ENCODE results near the gene SCRT2.
"Not testable (repeated sequence)": the region's sequence is repeated elsewhere in the genome, so short reads cannot be mapped to it uniquely, and the experiment has no call there.

The SCRT2 gene

DNA sequence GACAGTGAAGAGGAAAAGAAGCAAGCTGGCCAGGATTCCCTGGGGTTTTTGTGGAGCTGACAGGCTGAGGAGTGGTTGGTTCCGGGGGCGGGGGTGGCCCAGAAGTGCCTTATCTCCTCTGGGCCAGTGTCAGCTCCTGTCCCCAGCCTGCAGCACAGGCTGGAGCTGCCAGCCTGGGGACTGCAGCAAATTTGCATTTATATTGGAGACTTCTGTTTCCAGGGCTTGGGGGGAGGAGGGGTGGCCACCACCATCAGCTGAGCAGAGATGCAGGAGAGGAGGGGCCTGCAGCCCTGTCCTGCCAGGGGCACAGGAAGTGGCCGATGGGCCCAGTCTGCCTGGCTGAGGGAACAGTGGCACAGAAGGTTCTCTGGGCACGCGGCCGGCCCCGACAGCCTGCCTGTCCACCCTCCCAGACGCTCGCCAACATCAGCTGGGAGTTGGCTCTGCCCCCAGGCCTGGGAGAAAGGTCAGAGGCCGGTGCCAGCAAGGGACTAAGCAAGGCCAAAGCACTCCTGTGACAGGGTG is 24.3 kb upstream of the SCRT2 start:
- DNase-seq: no peak

DNA sequence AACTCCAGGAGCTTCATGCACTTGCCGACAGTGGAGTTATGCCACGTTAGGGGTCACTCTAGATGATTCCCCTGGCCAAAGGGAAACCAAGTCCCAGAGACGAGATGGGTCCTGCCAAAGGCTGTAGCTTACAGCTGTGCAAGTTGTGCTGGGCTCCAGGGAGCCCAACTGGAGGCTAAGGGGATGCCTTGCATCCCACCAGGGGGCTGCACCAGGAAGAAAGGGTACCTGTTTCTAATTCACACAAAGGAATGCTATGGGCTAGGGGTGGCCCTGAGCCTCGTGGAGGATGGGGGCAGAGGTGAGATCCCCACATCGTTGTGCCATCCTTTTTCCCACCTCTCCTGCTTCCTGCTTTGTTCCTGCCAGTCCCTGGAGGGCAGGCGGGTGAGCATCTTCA is 23.7 kb upstream of the SCRT2 start:
- no peak for DNase-seq

DNA sequence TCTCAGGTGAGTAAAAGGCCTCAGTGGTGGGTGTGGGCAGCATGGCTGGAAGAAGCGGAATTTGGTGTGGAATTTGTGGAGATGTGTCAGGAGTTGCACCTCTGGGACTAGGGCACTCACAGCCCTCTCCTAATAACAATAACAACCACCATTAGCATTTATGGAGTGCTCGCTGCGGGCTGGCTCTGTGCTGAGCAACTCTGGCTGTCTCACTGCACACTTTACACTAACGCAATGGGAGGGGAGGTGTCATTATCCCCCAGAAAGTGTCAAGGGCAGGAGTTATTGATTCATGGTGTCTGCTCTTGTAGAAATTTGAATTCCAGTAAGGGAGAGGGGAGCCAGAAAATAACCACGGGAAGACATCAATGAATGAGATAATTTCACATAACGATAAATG is 22.7 kb upstream of the SCRT2 start:
- DNase-seq: no peak

DNA sequence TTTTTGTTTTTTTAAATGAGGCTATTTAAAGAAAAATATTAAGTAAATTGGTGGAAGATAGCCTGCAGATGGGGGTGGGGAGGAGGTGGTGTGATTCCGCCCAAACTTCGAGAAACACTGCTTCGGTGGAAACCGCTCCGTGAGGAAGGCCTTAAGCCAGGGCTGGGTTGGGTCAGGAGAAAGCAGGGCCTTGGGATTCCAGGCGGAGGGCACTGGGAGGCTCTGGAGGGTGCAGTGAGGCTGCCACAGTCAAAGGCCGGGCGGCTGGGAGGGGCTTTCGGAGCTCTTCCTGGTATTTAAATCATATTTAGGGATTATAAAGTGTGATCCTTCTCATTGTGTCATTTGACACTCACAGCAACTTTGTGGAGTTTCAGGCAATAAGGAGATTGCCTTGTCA is 22.2 kb upstream of the SCRT2 start:
- DNase-seq: no peak

DNA sequence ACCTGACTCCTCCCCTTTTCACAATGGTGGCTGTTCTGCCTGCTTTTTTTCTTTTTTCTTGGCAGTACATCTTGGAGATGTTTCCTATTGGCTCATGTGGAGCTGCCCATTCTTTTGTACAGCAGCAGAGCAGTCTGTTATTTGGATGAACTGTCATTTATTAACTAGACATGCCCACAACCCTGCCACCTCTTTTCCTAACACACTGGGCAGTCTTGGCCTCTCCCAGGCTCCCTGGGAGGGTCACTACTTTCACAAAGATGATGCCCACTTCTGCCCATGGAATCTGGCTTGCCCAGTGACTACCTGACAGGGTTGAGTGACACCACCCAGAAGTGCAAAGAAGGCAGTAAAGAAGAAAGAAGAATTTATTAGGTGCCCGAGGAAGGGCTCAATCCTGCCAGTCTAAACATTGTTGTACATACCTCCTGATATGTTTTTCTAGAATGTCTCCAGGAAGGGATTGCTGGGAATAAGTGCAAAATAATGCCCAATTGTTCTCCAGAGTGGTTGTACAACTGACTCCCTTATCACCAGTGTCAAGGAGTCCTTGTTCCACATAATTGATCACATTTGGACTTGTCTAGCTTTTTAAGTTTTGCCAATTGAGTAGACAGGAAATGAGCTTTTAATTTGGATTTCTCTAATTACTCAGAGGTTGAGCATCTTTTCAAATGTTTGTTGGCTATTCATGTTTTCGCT is 19.7 kb upstream of the SCRT2 start:
- DNase-seq: no peak

DNA sequence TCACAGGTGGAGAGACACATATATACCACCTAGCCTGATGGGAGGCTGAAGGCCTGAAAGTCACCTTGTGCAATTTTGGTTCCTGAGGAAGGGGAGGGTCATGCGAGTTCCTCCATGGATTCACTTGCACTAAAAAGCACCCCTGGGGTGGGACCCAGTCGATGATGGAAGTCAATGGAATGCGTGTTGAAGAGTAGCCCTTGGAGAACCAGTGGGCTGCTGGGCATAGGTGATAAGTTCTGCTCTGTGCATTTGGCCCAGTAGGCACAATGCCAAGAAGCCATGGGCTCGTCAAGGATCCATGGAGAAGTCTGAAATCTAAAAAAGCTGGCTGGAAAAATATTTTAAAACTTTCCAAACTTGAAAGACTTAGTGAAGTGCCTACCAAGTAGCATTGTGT is 18.9 kb upstream of the SCRT2 start:
- DNase-seq: no peak

DNA sequence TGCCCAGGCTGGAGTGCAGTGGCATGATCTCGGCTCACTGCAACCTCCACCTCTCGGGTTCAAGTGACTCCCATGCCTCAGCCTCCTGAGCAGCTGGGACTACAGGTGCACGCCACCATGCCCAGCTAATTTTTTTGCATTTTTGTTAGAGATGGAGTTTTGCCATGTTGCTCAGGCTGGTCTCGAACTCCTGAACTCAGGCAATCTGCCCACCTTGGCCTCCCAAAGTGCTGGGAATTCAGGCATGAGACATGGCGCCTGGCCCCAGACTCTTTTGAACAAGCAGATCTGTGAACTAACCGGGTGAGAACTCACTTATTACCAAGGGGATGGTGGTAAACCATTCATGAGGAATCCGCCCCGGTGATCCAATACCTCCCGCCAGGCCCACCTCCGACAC is 18.2 kb upstream of the SCRT2 start:
- DNase-seq: not testable (repeated sequence)

DNA sequence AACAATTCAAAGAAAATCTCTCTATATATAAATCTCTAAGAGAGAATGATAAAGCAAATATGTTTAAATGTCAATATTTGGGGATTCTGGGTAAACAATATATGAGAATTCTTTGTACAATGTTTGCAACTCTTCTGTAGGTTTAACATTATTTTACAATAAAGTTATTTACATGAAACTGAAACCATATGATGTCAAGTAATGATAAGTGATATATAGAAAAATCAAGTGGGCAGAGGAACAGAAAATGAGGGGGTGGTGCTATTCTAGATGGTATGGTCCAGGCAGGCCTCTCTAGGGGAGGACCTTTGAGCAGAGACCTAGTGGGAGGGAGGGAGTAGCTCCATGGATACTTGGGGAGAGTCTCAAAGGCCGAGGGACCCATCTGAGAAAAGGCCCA is 16.4 kb upstream of the SCRT2 start:
- no peak for DNase-seq

DNA sequence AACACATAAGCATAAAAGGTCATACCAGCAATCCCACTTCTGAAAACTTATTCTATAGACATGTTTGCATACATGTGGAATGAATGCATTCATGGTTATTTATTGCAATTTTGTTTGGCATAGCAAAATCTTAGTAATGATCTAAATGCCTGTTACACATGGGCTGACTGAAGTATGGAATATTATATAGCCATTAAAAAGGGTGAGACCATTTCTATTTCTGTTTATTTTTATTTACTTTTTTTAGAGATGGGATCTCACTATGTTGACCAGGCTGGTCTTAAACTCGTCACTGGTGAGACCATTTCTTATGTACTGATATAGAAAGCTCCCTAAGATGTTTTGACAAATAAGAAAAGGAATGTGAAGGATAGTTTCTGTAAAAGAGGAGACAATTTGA is 14.3 kb upstream of the SCRT2 start:
- DNase-seq: no peak

DNA sequence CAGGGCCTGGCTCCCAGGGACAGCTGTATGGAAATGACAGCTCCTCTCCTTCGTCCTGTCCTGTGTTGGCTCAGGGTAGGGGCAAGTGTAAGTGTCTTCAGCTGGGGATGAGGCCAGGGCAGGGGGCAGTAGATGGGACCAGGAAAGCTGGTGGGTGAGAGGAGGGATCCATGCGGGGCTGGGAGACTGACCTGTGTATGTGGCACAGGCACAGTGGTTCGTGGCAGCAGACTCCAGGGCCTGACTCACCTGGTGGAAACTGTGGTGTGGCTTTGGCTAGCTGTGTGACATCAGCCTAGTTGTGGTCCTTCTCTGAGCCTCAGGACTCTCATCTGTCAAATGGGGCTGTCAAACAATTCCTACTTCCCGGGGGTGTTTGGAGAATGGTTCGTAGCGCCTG is 13.7 kb upstream of the SCRT2 start:
- DNase-seq: peak; percentile 27

DNA sequence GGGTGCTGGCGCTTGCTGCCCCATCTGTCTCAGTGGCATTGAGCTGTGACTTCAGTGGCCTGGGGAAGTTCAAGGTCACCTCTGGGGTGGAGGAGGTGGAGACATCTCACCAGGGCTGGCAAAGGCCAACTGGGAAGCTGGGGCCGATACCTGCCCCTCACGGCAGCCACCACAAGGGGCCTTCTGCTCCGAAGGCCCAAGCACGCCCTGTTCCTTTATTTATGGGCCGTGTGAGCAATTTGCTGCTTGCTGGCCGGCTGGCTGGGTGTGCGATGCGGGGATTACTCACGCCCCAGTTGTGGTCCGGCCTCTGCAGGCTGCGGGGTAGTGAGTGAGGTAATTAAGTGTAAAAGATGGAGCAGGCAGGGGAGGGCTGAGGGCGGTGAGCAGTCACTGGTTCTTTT is 13.2 kb upstream of the SCRT2 start:
- no peak for DNase-seq

DNA sequence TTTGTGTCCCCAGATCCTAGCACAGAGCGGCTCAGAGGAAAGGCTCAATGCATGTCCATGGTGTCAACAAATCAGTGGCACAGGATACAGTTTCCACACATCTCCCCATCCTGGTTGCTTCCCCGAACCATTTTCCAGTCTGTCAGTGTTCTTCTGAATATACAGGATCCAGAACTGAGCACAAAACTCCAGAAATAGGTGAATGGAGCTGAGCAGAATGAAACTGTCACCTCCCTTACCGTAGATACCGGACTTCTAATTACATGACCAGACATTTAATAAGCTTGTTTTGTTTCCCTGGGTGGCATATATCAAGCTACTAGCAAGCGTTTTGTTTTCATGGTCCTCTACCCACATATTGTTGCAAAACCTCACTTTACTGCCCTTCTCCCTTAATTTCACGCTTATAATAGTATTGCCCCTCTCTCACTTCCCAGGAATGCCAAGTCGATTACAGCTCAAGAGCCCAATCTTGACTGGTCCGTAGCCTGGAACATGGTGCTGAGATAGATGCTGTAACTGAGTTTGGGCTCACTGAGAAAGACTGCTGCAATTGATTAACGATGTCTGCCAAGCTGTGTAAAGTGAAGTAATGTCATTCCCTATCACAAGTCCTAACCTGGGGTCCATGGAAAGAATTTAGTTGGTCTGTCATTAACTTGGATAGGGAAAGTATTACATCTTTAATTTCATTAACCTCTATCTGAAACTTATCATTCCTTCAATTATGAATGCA is 12.0 kb upstream of the SCRT2 start:
- DNase-seq: no peak

DNA sequence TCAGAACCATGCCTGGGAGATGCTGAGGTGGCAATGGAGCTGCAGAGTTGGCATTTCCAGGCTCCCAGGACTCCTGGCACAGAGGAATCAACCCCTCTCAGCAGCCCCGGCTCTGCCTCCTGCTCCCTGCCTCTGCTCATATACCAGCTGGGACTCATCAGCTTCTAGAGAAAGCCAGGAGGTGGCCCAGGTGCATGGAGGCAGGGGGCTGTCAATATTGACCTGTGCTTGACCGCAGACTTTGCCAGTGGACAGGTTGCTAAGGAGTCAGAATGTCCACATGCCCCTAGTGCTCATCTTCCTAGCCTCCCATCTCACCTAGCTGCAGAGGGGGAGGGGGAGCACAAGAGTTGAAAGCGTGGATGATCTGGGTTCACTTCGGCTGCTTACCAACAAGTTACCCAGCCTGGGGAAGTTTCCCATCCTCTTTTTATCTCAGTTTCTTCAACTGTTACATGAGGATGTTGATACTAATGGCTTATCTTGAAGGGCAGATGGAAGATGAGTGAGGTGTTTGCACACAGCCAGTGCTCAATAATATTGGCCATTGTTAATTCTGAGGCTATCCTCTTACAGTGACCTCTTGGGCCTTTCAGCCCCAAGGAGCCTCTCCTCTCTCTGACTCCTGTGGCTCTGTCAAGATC is 9.2 kb upstream of the SCRT2 start:
- DNase-seq: no peak

DNA sequence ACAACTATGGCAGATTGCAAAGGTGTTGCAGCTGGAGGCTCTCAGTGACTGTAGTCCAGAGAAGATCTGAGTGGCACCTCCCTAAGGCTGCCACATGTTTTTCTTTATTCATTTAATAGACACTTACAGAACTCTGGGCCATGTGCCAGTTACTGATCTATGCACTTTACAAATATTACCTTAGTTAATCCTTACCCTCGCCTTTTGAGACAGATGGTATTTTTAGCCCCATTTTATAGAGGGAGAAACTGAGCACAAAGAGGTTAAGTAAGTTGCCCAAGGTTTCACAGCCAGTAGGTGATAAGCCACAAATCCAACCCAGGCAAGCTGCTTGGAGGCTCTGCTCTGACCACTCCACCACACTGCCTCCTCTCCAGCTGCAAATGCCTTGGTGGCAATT is 6.5 kb upstream of the SCRT2 start:
- no peak for DNase-seq

DNA sequence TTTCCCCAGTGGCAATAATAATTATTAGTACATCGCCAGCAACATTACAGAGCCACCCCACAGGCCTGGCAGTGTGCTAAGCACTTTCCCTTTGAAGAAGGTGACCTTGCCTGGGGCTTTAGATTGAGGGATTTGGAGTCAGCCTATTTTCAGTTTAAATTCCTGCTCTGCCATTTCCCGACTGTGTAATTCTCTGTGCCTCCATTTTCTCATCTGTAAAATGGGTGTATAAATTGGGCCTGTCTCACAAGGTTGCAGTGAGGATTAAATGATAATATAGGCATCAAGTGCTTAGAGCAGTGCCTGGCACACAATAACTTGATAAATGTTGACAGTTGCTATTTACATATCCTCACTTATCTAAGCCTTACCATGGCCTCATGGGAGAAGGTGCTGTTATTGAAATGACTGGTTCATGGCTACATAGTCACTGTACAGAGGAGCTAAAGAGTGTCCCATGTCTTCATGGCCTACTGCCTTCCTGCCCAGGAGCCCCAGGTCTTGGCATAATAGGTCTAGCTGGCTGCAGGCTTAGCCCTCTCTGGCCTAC is 5.1 kb upstream of the SCRT2 start:
- no peak for DNase-seq

DNA sequence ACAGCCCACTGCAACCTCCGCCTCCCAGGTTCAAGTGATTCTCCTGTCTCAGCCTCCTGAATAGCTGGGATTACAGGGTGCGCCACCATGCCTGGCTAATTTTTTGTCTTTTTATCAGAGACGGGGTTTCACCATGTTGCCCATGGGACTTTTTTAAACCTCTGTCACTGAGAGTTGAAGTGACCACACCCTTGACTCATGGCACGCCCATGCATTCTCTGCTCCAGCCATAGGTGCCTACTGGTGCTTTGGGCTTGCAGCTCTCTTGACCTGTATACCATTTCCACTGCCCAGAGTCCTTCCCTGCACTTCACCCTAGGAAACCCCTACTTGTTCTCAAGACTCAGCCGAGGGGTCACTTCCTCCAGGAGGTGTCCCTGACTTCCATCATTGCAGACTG is 2.4 kb upstream of the SCRT2 start:
- DNase-seq: no peak

DNA sequence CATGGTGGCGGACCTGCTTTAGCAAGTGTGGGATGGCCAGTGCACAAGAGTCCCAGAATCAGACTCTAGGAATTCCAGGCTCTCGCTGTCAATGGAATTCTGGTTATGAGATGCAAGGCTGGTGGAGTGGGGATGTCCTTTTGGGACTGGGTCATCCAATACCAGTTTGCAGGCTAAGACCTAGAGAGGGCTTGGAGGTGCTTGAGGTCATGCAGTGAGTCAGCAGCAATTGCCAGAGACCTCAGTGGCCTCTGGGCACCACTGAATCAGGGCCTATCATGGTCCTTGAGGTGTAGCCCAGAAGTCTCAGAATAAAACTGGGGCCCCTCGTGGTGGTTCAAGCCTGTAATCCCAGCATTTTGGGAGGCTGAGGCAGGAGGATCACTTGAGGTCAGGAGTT is 1.4 kb upstream of the SCRT2 start:
- DNase-seq: no peak

DNA sequence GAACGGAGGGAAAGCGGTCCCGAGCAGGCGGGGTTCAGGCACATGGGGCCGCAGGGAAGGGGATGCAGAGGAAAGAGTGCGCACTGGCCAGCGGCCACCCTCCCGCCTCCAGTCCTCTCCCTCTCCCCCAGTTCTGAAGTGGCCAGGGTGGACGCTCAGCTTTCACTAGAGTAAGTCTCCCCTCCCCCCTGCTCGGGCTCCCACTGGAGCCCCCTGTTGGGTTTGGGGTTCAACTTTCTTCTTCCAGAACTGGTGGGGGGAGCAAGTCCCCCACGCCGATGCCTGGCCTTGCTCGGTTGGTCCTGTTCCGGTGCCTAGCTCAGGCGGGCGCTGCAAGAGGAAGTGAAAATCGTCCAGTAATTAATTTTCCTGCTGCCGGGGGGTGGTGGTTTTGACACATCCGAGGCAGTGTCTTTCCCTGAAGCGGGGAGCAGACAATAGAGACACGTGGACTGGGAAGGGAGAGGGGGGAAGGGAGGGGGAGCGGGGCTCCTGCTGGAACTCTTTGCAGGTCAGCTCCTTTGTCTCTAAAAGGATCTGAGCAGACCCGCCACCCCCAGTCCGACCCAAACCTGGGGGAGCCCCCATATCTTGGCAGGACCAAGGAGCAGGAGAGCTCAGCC is 824 bp upstream of the SCRT2 start:
- no peak for DNase-seq

DNA sequence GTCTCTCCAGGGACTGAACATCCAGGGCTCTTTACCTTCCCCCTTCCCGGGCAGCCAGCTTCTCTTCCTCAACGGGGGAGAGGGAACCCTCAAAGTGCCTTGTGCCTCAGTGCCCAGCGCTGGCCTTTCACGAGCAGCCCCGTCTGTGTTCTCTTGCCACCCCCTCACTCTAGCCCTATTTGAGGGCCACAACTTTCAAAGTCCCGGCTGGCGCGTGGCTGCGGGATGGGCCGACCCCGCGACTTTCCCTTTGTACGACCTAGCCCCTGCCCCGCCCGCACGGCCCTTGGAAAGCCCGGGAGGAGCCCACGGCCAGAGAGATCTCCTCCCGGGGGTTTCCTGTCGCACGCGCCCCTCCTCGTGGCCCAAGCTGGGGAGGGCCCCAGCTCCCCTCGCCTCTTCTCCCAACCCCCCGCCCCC is 559 bp downstream of the SCRT2 start:
- no peak for DNase-seq

DNA sequence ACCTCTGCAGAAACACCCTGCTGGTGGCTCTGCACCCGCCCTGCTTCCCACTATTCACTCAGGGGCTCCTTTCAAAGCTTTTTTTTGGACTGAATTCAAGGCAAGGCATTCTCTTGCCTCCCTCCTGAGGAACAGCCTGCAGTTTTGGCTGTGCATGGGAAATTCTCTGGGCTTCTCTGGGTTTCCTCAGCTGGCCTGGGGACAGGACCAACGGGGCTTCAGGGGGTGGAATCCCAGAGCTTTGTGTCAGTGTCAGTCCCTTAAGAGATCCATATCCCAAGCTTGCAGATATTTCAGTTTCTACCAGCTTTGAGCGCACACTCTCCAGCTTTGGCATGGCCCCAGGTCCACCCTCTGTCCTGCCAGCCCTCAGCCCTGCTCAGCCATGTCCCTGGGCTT is 2.0 kb downstream of the SCRT2 start:
- DNase-seq: no peak

DNA sequence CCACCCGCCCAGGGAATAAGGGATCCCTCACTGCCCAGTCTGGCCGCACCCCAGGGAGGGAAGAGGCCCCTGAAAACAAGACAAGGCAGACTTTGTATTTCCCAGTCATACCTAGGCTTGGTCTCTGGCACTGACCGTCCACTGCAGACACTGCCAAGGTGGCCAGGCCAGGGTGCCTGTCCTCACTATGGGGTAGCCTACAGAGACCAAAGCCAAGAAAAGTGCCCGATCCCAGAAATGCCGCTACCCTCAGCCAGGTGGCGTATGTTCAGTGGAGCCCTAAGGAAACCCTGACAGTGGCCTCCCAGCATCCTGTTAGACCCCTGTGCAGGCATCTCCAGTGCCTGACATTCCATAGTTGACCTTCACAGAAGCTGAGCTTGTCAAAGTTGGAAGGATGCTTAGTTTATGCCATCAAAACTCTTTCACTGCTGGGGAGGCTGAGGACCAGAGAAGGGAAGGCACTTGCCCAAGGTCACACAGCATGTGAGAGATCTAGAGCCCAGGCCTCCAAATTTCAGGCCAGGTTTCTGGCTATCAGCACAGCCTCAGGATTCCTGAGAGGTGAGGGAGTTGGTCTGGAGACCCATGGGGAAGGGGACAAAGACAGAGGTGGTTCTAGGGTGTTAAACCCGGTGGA is 2.5 kb downstream of the SCRT2 start:
- DNase-seq: no peak

DNA sequence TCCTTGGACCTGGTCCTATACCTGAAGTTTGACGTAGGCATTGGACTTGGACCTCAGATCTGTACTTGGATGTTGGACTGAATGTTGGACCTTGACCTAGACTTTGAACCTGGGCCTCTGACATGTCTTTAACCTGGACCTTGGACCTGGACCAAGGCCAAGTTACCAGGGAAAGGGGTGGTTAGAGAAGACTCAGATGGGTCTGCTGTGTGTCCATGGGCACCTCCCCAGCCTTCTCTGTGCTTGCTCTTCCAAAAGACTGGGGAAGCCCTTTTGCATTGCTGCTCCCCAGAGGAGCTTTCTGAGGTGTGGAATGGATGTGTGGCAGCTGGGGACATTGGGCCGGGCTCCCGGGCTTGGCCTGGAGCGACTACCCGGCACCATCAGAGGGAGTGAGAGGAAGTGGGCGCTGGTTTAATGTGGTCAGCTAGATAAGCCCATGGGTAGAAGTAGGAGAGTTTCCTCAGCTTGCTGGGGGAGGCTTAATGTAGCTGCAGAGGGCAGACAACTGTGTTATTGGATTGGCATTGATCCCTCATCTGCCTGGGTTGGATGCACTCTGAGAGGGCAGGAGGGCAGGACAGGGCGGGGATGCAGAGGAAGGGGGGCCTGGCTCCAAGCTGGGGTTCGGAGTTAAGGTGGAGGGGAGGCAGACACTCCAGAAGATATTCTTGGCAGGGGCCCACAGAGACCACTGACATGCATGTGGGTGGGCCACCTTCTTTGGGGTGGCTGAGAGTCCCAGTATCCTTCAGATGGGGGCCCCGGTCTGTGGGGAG is 4.2 kb downstream of the SCRT2 start:
- DNase-seq: no peak

Data from activated effector memory CD4-positive, alpha-beta T cell treated with anti-CD3 and anti-CD28 coated beads, Interleukin-2, amount 50 U/mL, for 16 hours (primary cell).